LHCN-M2 (cell line): ENCODE measurements around the gene ADGRL3. TPM values are rescaled to one million over a fixed set of nuclear protein-coding genes. Genes with fewer than 3 reads are reported as not detected.

Source experiments
- DNase-seq: peaks from one replicate; pipeline ENCODE4 v3.0.0-alpha.2; 2012; ENCODE audit warnings: low read depth
- total RNA-seq: library from RNA; depleted of rRNA; stranded (reverse); fragments of >200 nt; gene quantifications from 2 replicates; pipeline ENCODE4 v1.2.3, GENCODE V29; 2014

Gene ADGRL3
- total RNA-seq, 1 experiment from 2014 or later: 0.11 TPM

- no peak for DNase-seq
These were observed 689.0 kb downstream of the ADGRL3 start for GRCh38 chr4:61889117-61889516.

- DNase-seq: no peak
These were observed 690.2 kb downstream of the ADGRL3 start for GRCh38 chr4:61890321-61890720.

DNA sequence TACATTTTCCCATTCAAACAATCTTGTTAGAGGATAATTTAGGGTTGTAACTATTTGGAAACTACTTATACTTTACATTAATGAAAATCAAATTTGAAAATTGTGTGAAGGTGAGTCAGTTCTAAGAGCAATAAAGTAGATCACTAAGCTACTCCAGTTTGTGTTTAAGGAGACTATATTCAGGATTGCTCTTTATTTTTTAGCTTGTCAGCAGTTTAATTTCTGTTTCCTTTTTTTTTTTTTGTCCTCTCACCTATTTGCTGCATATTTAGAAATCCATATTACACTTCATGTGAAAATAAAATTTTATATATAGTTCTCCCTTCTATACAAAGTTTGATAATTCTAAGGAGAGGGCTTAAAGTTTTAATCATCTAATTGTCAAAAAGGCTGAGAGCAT is 691.8 kb downstream of the ADGRL3 start:
- no peak for DNase-seq

- DNase-seq: no peak
These were observed 696.5 kb downstream of the ADGRL3 start for GRCh38 chr4:61896634-61897033.

- no peak for DNase-seq
These were observed 708.9 kb downstream of the ADGRL3 start for GRCh38 chr4:61909031-61909430.

GRCh38 chr4:61911313-61911756 is 711.2 kb downstream of the ADGRL3 start:
- no peak for DNase-seq

GRCh38 chr4:61913619-61914018 is 713.5 kb downstream of the ADGRL3 start:
- no peak for DNase-seq

- DNase-seq: no peak
These were observed 715.4 kb downstream of the ADGRL3 start for GRCh38 chr4:61915501-61915900.

GRCh38 chr4:61918507-61918906 is 718.4 kb downstream of the ADGRL3 start:
- DNase-seq: no peak

GRCh38 chr4:61918987-61919386 is 718.9 kb downstream of the ADGRL3 start:
- DNase-seq: no peak

DNA sequence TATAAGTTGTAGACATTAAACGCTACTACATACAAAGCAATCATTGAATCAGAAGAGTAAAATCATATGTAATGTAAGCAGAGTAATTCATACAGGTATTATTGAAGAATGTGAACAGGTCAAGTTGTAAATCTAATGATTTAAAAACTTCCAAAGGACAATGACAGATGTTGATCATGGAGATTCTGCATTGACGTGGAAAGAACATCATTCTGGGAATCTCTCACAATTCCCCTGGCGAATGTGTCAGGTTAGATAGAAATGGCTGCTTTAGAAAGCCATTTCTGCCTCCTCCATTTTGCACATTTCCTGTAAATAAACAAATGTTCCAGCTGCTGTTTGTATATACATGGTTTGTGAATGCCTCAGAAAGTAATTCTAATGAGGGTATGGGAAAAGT is 719.4 kb downstream of the ADGRL3 start:
- DNase-seq: no peak

DNA sequence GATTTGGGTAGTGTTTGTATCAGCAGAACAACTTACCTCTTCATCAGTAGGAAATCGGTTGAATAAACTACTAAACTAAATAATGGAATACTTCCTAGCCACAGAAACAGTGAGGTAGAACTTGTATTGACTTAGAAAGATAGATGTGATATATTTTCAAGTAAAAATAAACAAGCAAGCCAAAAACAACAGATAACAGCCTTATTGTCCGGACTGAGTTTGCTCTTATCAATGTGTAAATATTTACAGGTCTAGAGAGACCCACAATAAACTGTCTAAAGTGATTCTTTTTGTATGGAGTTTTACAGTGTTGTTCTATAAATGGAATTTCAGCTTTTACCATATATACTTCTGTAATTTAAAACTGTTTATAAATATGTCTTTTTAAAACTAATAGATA is 721.8 kb downstream of the ADGRL3 start:
- no peak for DNase-seq

GRCh38 chr4:61922766-61923165 is 722.6 kb downstream of the ADGRL3 start:
- no peak for DNase-seq

- no peak for DNase-seq
These were observed 723.1 kb downstream of the ADGRL3 start for GRCh38 chr4:61923179-61923578.

DNA sequence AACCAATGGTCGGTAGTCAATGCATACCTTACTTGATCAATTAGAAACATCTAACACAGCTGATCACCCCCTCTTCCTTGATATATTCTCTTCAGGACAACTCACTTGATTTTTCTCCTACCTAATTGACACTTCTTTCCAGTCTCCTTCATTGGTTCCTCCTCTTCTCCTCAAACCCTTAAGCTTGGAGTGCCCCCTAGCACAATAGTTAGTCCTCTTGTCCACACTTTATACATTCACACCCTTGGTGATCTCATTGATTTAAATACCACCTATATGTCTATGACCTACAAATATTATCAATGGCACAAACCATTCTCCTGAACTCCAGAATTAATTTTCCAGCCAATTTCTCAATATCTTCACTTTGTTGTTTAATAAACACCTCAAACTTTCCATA is 724.0 kb downstream of the ADGRL3 start:
- DNase-seq: no peak

- no peak for DNase-seq
These were observed 733.4 kb downstream of the ADGRL3 start for GRCh38 chr4:61933527-61933926.

DNA sequence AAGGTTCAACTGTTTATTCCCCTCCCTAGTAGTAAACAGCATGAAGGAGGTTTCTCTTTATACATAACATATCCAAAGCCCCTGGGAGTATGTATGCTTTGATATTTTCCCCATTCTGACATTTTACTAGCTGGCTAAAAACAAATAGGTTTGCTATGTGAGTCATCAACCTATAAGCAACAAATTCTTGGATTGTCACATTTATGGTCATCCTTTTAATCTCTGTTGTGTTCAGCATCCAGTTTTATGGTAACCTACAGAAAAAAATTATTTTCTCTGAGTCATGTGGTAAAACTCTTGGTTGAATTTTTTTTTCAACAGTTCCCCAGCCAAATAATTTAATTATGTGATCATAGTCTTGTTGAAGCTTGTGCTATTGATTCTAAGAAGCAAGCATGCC is 734.1 kb downstream of the ADGRL3 start:
- DNase-seq: no peak

DNA sequence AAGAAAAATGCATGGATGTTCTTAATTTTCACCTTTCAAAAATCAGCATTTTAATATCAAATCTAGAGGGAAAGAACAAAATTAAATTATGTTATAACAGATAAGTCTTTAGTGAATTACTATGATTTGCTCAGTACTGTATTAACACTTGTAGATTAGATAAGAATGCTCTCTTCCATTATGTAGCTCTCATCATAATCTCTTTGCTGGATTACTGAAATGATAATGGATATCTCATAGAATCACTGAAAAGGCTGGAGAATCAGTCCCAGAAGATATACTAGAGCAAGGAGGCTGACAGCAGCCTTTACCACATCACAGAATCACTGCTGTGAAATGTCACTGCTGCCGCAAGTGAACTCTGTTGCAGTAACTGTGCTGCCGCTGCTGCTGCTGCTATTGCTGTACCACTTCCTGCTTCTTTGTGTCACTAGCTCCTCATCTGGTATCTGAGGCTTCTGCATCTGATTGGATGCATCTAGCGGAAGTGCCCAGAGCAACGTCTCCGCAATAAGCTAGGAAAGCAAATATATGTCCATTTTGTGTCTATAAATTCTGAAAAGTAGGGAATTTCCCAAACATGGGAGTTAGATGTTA is 738.2 kb downstream of the ADGRL3 start:
- DNase-seq: no peak

GRCh38 chr4:61950625-61951024 is 750.5 kb downstream of the ADGRL3 start:
- DNase-seq: no peak

DNA sequence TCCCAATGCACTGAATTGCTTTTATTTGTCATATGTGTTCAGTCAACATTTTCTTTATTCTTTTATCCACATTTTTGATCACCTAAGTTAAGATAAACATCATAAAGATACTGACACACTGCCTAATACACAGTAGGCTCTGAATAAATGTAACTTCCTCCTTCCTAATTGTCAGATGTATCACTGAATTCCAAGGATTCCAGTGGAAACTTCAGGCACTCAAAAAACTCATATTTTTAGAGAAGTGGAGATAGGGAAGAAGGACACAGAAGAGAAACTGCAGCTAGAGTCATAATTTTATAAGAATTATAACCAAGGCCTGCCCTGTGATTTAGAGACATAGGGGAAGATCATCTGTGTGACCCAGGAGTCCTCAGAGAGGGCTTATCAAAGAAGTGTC is 753.3 kb downstream of the ADGRL3 start:
- no peak for DNase-seq

DNA sequence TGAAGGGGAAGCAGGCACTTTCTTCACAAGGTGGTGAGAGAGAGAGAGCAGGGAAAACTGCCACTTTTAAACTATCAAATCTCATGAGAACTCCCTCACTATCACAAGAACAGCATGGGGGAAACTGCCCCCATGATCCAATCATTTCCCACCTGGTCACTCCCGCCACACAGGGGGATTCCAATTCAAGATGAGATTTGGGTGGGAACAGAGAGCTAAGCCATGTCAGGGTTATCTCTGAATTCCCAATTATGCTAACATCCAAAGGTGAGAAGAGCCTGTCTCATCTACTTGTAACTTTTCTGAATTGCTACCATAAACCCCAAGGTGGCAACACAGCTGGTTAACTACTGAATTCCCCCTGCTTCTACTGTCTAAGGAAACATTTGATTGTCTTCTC is 758.5 kb downstream of the ADGRL3 start:
- no peak for DNase-seq

DNA sequence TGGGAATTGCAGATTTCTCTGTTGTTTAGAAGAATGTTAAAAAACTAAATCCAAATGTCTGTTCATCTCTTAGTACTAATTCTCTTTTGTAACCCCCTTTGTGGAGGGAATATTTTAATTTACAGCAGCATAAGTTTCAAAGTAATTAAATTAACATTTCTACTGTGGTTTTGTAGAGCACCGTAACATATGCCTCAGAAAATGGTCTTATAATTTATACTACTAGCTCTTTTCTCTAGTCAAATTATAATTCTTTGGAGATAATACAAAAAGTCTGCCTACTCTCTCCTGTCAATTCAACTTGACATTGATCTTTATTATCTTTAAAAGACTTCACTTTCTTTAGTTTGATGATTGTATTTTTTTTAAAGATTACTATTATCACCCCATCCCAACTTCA is 759.0 kb downstream of the ADGRL3 start:
- no peak for DNase-seq

GRCh38 chr4:61984260-61984909 is 784.3 kb downstream of the ADGRL3 start:
- no peak for DNase-seq

DNA sequence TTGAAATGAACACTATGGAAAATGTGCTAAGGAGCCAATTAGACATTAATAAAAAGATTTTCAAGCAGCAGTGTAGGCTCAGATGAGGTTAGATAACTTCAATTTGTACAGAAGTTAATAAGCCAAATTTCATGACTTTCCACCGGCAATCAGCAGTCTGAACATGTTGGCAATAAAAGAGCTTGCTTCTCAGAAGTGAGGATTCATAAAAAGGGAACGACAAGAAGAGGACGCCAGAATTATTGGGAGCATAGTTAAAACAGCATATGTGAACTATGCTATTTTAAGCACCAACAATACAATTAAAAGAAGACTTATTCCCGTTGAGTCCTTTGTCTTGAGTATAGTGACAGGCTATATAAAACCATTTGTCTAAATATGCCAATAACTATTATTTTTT is 785.3 kb downstream of the ADGRL3 start:
- no peak for DNase-seq
